Natural killer cell (primary cell): ENCODE data around the gene ATP13A1. TPM values are rescaled to one million over a fixed set of nuclear protein-coding genes. Genes with fewer than 3 reads are reported as not detected.

Experiments
- ATAC-seq, 3 donors: fragments of 150-1000 bp in 2 of 3; fragments of 200-7000 bp in 1 of 3; cut with Tn5 transposase; 1 replicate in 1 of 3; 2 replicates in 2 of 3; pipeline ENCODE4 v1.10.0; 2021; ENCODE audit warnings: mild to moderate bottlenecking in 2 of 3, moderate library complexity in 2 of 3
- DNase-seq, 2 donors: peaks; one replicate each; pipeline versions ENCODE4 v3.0.0 to v3.0.0-alpha.2; 2013 to 2021; ENCODE audit warnings: mixed read lengths in 1 of 2
- H3K27ac ChIP-seq: one replicate; pipeline ENCODE4 v1.5.1; 2013; ENCODE audit warnings: mild to moderate bottlenecking, low read length
- H3K27me3 ChIP-seq: one replicate; pipeline ENCODE4 v1.6.1; 2013; ENCODE audit warnings: low read length; ENCODE audit not compliant: control insufficient read depth, insufficient read depth
- H3K36me3 ChIP-seq: one replicate; pipeline ENCODE4 v1.6.1; 2013; ENCODE audit warnings: low read length; ENCODE audit not compliant: control insufficient read depth, insufficient read depth
- H3K4me1 ChIP-seq: one replicate; pipeline ENCODE4 v1.6.1; 2013; ENCODE audit warnings: low read length; ENCODE audit not compliant: control insufficient read depth, insufficient read depth
- H3K4me3 ChIP-seq: one replicate; pipeline ENCODE4 v1.5.1; 2013; ENCODE audit warnings: low read length
- H3K9me3 ChIP-seq: one replicate; pipeline ENCODE4 v1.6.1; 2013; ENCODE audit warnings: low read length; ENCODE audit not compliant: control insufficient read depth, insufficient read depth
- H3K27ac Mint-ChIP-seq, 2 donors: one replicate each; pipeline ENCODE4 v1.8.0; 2022; ENCODE audit warnings: mild to moderate bottlenecking in 2 of 2, mixed read lengths in 2 of 2, moderate library complexity in 1 of 2
- H3K27me3 Mint-ChIP-seq, 2 donors: one replicate each; pipeline ENCODE4 v1.8.0; 2022; ENCODE audit warnings: low read depth in 2 of 2, mixed read lengths in 2 of 2
- H3K36me3 Mint-ChIP-seq: one replicate; pipeline ENCODE4 v1.8.0; 2022; ENCODE audit warnings: mixed read lengths
- H3K4me1 Mint-ChIP-seq, 2 donors: one replicate each; pipeline ENCODE4 v1.8.0; 2022; ENCODE audit warnings: mixed read lengths in 2 of 2
- H3K4me3 Mint-ChIP-seq: one replicate; pipeline ENCODE4 v1.8.0; 2022; ENCODE audit warnings: mild to moderate bottlenecking, moderate library complexity, mixed read lengths
- H3K9me3 Mint-ChIP-seq, 2 donors: one replicate each; pipeline ENCODE4 v1.8.0; 2022; ENCODE audit warnings: mixed read lengths in 2 of 2
- WGBS: methylation state at CpG from one replicate; pipeline ENCODE4 v1.1.7; 2013; ENCODE audit warnings: missing lambda C conversion rate; ENCODE audit not compliant: insufficient coverage; 5-methylcytosine and 5-hydroxymethylcytosine counted together
- intact Hi-C: fragments of 100-400 bp; cut with micrococcal nuclease; formaldehyde crosslinking; loops from one replicate; pipeline ENCODE4 v1.14.2; 2022
- total RNA-seq, 4 donors: library from RNA; stranded (reverse); fragments of 120-200 nt in 1 of 4; gene quantifications; one replicate each; pipeline versions ENCODE4 v1.2.3 to v1.2.4, GENCODE V29; 2013 to 2022
- TF ChIP-seq, protein P1 (sequence below): fragments of 200-600 bp; IDR thresholded peaks from one replicate; pipeline ENCODE4 v1.8.0; 2022; ENCODE audit warnings: antibody characterized with exemption

The ATP13A1 gene
- total RNA-seq, 3 donors from 2014 or later (not counting 1 experiment from before 2014, with no cell fraction given), result 58.1 to 73.2 (median 67.7) TPM

DNA sequence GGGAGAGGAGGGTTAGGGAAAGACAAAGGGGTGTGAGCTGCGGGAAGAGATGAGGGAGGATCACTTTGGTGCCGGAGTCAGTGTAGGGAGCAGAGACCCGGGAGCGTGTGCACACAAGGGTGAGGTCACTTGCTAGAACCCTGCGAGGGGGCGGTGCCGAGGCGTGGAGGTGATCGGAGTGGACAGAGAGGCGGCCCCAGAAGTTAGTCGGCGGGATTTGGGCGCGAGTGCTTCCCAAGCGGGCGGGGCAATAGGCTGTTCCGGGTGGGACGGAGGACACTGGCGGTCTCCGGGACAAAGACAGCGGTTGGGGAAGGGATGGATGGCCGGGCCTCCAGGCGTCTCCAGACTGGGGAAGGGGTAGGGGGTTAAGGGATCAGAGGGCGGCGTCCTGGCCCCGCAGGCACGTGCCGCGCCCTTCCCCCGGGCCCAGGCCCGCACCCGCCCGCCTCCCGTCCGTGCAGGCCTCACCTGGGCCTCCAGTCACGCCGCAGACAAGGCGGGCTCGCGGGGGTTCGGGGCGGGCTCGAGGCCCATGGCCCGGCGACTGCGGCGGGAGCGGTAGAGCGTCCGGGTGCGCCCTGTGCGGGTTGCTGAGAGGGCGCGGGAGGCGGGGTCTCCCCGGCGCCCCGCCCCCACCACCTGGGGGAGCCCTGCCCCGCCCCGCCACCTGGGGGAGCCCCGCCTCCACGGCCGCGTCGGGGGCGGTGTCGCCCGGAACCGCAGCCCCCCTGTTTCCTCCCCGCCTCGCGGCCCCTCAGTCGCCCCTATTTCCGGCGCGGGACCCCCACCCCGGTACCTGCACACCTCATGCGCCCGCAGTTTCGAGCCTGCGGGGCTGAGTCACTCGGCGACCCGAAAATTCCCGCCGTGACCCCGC, 35.6 kb downstream of the ATP13A1 start, which contains the start of gene LPAR2:
Gene LPAR2, minus strand, starts transcription at position 600 of the 880 bp plus-strand sequence. CDS start 945 bp downstream, outside the sequence.
- Histone ChIP-seq H3K36me3 (peaks cover 4% of the 10 kb centered on the region), H3K27me3 (no peaks in the 10 kb centered on the region), H3K9me3 (no peaks in the 10 kb centered on the region), H3K27ac (peak within 1 kb of the TSS; percentile 67), H3K4me3 (peak within 1 kb of the TSS; percentile 48), H3K4me1 (peaks cover 23% of the 10 kb centered on the region)
- under 1% methylated on average over 87 of the region's 87 CpGs for WGBS
- Mint-ChIP-seq H3K36me3 (peaks cover 1% of the 10 kb centered on the region), H3K9me3 (no peaks in the 10 kb centered on the region), H3K27me3 (no peaks in the 10 kb centered on the region), H3K4me3 (peak within 1 kb of the TSS; percentile 86), H3K27ac (peak within 1 kb of the TSS; percentile 80 to 88), H3K4me1 (peaks cover 19 to 28% of the 10 kb centered on the region in 2 donors)
- TF ChIP-seq, protein P1, sequence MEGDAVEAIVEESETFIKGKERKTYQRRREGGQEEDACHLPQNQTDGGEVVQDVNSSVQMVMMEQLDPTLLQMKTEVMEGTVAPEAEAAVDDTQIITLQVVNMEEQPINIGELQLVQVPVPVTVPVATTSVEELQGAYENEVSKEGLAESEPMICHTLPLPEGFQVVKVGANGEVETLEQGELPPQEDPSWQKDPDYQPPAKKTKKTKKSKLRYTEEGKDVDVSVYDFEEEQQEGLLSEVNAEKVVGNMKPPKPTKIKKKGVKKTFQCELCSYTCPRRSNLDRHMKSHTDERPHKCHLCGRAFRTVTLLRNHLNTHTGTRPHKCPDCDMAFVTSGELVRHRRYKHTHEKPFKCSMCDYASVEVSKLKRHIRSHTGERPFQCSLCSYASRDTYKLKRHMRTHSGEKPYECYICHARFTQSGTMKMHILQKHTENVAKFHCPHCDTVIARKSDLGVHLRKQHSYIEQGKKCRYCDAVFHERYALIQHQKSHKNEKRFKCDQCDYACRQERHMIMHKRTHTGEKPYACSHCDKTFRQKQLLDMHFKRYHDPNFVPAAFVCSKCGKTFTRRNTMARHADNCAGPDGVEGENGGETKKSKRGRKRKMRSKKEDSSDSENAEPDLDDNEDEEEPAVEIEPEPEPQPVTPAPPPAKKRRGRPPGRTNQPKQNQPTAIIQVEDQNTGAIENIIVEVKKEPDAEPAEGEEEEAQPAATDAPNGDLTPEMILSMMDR, result no peak
- peak; percentile 73 to 87 (median 81) for ATAC-seq
- DNase-seq, result peak; percentile 66 to 91
- intact Hi-C loops, result loop anchor here (1.0 to 2.0 kb wide), 2 partner anchors 10 to 15 kb away; partner anchors contain the start of genes GMIP and PBX4

DNA sequence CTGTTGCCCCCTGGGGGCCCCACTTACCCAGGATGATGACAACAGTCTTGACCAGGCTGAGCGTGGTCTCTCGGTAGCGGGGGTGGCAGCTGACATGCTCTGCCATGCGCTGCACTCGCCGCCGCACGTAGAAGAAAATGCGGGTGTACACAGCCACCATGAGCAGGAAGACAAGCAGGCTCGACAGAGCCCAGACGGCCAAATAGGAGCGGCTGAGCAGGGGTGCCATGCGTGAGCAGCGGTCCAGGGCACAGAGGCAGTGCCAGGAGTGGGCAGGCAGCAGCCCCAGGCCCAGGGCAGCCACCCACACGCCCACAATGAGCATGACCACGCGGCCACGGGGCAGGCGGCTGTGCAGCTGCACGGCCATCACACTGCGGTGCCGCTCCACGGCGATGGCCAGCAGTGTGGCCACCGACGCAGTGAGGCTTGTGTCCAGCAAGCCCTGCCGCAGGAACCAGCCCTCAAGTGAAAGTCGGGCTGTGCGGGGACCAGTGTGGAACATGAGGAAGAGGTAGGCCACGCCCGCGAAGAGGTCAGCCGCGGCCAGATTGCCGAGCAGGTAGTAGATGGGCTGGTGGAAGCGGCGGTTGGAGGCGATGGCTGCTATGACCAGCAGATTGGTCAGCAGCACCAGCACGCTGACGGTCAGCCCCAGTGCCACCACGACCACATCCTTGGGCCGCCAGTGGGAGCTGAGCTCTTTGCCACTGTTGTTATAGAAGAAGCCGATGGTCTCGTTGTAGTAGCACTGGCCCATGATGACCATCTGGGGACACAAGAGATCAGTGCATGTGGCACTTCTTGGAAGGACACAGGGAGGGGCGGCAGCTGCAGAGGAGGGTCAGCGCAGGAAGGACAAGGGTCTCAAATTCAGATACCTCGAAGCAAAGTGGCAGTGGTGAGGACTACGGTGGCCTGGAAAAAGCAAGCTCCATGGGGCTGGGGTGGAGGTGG, 36.7 kb downstream of the ATP13A1 start:
- H3K27ac Mint-ChIP-seq, result peak overlapping the region; percentile 80 to 88
- no peaks in the 10 kb centered on the region for H3K27me3 Mint-ChIP-seq
- intact Hi-C loops, result no loop called here
- H3K4me1 Mint-ChIP-seq, result peaks cover 16 to 25% of the 10 kb centered on the region in 2 donors
- TF ChIP-seq, protein P1, result no peak
- H3K4me1 ChIP-seq, result peaks cover 23% of the 10 kb centered on the region
- peak overlapping the region; percentile 51 for H3K27ac ChIP-seq
- H3K9me3 Mint-ChIP-seq, result no peaks in the 10 kb centered on the region
- H3K36me3 ChIP-seq, result no peaks in the 10 kb centered on the region
- no peaks in the 10 kb centered on the region for H3K27me3 ChIP-seq
- H3K36me3 Mint-ChIP-seq, result no peaks in the 10 kb centered on the region
- no peak for ATAC-seq
- H3K4me3 ChIP-seq, result peak overlapping the region; percentile 48
- no peaks in the 10 kb centered on the region for H3K9me3 ChIP-seq
- 93% methylated on average over 48 of the region's 48 CpGs for WGBS
- DNase-seq, result no peak
- H3K4me3 Mint-ChIP-seq, result peak overlapping the region; percentile 86

DNA sequence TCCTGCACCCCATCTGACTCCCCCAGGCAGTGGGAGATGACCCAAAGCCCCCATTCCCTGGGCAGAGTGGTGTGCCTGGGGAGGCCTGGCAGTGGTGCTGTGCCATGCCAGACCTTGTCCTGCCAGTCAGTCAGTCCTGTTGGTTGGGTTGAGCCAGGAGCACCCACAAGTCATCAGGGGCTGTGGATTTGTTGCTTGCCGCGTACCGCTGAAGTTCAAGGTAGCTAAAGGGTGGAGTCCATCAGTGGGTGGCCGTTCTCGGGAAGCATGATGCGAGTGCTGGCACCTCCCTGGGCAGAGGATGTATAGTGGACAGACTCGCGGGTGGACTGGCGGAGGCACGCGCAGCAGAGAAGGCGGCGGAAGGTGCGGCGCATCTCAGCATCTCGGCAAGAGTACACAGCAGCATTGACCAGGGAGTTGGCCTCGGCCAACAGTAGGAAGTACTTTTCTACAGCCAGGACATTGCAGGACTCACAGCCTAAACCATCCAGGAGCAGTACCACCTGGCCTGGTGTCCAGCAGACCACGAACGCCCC, 39.4 kb downstream of the ATP13A1 start:
- H3K36me3 Mint-ChIP-seq, result no peaks in the 10 kb centered on the region
- no peak for DNase-seq
- Histone ChIP-seq H3K9me3 (no peaks in the 10 kb centered on the region), H3K27ac (no peak overlapping the region), H3K27me3 (no peaks in the 10 kb centered on the region), H3K4me3 (no peak overlapping the region), H3K4me1 (peaks cover 25% of the 10 kb centered on the region), H3K36me3 (no peaks in the 10 kb centered on the region)
- H3K27me3 Mint-ChIP-seq, result no peaks in the 10 kb centered on the region
- TF ChIP-seq, protein P1, result no peak
- H3K4me1 Mint-ChIP-seq, result peaks cover 18 to 28% of the 10 kb centered on the region in 2 donors
- intact Hi-C loops, result no loop called here
- H3K4me3 Mint-ChIP-seq, result no peak overlapping the region
- no peak for ATAC-seq
- WGBS, result 96% methylated on average over 19 of the region's 19 CpGs
- H3K27ac Mint-ChIP-seq, result no peak overlapping the region
- H3K9me3 Mint-ChIP-seq, result no peaks in the 10 kb centered on the region
